ENCODE data around the gene ECEL1.

- no peak for TF ChIP-seq CTCF (IDR thresholded peaks at IDR 0.05; ENCODE audit: borderline replicate concordance, extremely low read depth, low read length, poor library complexity, severe bottlenecking)
- TF ChIP-seq EZH2 (IDR thresholded peaks at IDR 0.05; ENCODE audit: borderline replicate concordance, low read depth, low read length, severe bottlenecking) = no peak
These were observed 8.9 kb downstream of the ECEL1 start for GRCh38 chr2:232478571-232479340.

All from DND-41 (cell line).